GM21360 (cell line): ENCODE results near the gene ACHE.

ENCODE experiments used
- ATAC-seq: cut with Tn5 transposase; IDR thresholded peaks from one replicate; pipeline ENCODE4 v1.9.1; 2021; ENCODE audit warnings: mild to moderate bottlenecking, moderate library complexity; ENCODE audit not compliant: unreplicated experiment

Gene ACHE

DNA sequence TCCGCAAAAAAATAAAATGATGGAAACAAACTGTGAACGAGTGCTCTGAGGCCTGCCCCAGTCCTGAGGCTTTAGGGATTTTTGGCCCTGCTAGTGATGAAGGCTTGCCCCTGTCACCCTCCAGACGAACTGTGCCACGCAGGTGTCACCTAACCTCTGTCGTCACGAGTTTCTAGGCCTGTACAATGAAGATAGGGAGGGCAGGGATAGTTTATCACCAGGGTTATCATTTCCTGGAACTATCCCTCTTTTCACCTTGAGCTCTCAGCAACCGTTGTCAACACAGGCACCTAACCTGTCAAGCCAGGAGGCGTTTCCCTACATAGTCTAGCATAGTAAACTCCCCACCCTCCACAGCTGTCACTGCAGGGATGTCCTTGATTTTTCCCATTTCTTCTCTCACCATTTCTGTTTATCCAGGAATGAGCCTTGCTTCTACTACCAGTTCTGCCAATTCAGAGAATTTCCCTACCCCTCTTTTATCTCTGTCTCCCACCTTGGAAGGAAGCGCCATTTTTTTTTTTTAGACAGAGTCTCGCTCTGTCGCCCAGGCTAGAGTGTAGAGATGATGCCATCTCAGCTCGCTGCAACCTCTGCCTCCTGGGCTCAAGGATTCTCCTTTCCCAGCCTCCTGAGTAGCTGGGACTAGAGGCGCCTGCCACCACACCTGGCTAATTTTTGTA is 2.2 kb upstream of the ACHE start:
- no peak for ATAC-seq

DNA sequence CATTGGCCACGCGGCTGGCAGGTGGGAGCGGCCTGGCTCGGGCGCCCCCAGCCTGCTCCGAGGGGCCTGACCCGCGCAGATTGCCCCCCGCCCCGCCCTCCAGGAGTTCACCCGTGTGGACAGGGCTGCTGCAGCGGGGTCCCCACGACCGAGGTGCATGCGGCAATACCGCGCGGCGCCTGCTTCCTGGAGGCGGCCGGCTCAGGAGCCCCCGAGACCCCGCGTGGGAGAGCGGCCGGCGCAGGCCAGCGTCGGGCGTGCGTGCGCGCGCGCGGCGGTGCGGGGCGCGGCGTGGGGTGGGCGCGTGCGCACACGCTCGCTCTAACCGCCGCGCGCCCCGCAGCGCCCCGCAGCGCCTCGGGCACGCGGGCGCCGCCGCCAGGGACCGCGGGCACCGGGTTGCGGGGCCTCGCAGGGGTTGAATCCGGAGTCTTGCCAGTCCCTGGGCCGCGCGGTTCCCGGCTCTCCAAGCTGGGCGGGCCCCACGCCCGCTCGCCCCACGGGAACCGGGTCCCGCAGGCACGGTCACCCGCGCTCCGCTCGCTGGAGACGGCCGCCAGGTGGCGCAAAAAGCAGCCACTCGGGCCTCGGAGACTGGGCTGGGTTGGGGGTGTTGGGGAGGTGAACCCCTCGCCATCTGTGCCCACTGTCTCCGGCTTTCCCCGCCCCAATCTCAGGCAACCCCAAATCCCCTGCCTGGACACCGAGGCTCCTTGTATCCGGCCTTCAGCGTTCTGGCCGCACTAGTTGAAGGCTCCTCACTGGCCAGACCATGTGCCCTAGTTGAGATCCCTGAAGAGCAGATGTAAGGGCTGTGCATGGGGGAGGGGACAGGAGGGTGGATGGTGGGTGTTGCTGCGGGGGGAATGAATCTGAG is 1.3 kb upstream of the ACHE start:
- no peak for ATAC-seq

DNA sequence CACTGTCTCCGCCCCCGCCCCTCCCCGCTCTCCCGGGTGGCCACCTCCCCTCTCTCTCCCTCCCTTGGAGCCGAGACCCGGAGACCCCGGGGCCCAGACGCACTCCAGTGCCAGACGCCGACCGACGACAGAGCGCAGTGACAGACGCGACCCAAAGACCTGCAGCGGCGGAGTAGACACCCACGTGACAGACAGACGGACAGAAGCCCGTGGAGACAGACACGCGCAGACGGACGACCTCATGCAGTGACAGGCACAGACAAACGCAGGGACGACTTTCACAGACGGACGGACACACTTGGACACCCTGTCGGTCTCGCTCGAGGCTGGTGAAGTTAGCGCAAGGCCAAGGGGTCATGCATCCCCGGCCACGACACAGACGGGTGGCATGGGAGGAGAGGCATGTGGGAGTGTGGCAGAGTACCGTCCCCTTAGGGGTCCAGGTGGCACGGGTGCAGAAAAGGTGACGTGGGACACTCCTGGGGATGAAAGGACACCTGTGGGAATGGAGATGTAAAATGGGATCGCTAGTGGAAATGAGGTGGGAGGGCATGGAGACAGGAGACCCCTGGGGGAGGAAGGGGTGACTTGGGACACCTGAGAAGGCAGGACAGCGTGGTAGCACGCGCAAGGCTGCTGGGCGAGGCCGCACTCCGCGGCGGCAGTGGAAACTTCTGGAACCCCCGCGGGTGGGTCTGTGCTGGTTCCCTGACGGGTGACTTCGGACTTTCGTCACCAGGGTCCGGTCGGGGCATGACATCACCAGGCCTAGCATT is 456 bp upstream of the ACHE start:
- ATAC-seq = no peak

DNA sequence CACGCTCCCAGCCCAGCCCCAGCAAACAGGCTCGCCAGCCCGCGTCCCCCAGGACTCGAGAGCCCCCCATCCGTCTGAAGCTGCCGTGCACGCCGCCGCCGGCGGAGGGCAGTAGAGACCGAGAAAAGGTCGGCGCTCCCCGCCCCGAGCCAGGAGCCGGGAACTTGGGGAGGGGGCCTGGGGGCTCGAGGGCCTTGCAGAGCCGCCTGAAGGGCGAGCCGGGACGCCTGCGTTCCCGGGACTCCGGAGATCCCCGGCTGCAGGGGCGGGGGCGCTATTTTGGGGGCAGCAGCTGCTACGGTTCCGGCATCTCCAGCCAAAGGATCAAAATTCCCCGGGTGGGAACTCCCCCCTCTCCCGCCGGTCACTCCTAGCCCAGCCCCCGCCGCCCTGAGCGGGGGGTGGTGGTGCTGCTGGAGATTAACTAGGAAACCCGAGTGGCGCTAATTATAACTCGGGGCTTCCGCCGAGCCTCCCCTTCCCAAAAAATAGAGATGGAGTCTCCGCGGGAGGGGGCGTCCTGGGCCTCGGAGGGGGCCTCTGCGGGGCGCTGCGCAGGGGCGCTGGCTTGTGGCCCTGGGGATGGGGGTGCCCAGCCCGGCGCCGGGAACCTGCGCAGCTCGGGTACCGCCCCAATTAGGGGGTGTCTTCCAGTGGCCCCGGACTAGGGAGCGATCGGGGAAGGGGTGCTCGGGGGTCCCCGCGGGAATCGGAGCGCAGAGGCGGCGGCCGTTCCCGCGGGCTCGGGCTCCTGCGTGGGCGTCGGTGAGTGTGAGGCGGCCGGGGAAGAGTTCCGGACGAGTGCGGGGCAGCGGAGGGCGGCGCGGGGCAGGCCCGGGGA is 608 bp downstream of the ACHE start:
- no peak for ATAC-seq

DNA sequence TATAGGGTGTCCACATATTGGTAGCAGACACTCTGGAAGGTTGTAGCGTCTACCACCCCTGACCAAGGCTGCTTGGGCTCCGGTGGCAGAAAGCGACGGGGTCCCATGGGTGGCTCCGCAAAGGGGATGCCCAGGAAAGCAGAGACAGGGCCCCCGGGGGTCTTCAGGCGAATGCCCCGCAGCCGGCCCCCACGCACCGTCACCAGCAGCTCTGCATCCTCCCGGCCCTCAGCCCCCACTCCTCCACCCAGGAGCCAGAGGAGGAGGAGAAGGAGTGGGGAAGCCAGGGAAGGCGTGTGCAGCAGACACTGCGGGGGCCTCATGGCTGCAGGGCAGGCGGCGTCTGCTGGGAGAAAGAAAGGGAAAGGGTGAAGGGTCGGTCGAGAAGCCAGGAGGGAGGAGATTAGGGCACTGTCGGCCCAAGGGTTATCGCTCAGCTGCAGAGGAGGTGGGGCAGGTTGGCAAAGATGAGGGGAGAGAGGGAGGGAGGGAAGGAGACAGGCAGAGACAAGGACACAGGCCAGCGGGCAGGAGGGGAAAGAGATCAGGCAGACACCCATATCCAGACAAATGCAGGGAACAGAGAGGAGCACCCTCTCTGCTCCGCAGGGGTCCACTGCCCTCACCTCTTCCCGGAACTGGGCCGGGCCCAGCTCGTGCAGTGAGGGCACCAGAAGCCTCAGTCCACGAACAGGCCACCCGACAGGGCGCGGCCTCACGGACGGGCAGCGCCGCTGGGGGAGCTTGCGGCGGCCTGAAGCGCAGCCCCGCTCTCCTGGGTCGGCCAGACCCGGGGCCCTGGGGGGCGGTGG is 1.6 kb downstream of the ACHE start:
- no peak for ATAC-seq

DNA sequence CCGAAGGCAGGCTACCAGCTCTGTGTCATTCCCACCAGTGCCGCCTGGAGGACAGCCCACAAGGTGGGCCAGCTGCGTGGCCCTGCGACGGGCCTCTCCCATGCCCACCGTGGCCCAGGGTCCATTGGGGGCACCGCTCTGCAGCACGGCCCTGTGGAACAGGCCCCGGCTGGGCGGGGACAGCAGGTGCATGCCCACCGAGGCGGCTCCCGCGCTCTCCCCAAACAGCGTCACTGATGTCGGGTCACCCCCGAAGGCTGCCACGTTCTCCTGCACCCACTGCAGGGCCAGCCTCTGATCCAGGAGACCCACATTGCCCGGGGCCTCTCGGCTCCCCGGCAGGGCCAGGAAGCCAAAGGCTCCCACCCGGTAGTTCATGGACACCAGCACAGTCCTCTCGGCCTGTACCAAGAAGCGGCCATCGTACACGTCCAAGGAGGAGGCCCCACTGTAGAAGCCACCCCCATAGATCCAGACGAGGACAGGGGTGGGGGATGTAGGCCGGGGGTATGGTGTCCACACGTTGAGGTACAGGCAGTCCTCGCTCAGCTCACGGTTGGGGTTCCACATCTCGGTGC is 2.3 kb downstream of the ACHE start:
- no peak for ATAC-seq

DNA sequence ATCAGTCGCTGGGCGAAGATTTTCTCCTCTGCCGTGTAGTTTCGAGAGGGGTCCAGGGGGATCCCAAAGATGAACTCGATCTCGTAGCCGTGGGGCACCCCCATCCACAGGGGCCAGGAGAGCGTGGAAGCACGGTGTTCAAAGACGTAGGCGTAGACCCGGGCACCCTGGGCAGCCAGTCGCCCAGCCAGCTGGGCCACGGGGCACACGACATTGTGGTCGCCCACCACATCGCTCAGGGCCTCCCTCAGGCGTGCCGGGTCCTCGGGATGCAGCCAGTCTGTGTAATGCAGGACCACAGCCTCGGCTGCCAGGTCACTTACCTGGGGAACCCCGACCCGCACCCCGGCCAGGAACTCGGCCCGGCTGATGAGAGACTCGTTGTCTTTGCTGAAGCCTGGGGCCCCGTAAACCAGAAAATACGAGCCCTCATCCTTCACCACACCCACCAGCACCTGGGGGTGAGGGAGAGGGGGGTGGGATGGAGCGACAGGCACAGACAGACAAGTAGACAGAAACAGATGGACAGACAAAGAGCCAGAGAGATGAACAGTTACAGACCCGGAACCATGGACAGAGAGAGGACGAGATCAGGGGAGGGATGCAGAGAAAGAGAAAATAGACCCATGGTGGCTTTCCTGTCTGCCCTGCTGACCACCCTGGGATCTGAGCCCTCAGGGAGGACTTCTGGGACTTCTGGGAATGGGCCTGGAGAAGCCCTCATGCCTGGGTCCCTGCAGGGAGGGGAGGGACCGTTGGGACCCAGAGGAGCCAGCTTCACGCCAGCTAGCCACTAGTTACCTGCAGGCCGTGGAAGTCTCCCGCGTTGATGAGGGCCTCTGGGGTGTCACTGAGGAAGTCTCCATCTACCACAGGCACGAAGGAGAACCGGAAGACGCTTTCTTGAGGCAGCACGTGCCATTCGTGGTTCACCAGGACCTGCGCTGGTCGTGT is 3.0 kb downstream of the ACHE start:
- ATAC-seq = no peak

DNA sequence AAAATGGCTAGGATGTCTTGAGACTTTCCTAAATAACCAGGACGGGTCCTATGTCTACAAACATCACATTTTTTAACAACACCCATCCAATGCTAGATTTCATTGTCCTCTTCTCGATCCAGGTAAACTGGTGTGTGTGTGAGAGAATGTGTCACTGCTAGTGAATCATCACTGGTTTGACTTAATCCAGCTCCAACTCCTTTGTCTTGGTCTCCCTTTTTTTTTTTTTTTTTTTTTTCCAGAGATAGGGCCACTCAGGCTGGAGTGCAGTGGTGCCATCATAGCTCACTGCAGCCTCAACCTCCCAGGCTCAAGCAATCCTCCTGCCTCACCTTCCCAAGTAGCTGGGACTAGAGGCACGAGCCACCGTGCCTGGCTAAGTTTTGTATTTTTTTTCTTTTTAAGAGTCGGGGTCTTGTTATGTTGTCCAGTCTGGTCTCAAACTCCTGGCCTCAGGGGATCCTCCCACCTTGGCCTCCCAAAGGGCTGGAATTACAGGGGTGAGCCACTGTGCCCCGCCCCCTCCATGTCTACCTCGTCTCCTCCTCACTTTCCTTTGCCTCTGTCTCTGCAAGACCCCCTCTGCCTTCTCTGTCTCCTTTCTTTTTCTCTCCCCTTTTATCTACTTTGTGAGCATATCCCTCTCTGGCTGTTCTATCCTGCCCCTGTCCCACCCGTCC is 4.0 kb downstream of the ACHE start:
- no peak for ATAC-seq

DNA sequence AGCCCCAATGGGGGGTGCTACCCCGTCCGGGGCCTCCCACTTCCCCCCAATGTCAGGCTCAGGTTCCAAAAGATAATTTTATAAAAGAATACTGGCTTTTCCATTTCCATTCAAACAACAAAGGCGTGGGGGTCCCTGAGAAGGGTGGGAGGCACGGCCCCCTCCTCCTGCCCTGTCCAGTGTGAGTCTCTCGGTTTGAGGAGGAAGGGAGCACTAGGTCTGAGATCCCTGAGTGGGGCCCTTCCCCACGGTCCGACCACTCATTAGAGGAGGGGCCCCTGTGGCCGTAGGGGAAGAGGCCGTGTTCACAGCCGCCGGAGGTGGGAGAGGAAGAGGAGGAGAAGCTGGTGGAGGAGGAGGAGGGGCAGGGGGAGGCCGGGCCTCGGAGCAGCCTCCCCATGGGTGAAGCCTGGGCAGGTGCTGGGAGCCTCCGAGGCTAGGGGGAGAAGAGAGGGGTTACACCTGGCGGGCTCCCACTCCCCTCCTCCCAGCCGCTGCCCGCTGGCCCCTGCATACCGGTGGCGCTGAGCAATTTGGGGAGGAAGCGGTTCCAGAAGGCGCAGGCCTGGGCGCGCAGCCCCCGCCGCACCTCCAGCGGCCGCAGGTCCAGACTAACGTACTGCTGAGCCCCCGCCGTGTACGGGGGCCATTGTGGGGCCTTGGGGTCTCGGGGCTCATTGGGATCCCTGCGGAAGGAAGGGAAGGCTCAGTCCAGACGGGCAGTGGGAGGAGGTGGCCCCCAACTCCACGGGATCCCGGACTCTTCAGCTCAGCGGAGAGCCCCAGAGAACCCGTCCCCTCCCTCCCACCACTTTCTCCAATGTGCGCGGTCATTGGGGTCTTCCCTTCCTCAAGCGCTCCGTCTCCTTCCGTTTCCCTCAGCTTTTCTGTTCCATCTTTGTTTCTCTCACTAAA is 4.8 kb downstream of the ACHE start:
- no peak for ATAC-seq

DNA sequence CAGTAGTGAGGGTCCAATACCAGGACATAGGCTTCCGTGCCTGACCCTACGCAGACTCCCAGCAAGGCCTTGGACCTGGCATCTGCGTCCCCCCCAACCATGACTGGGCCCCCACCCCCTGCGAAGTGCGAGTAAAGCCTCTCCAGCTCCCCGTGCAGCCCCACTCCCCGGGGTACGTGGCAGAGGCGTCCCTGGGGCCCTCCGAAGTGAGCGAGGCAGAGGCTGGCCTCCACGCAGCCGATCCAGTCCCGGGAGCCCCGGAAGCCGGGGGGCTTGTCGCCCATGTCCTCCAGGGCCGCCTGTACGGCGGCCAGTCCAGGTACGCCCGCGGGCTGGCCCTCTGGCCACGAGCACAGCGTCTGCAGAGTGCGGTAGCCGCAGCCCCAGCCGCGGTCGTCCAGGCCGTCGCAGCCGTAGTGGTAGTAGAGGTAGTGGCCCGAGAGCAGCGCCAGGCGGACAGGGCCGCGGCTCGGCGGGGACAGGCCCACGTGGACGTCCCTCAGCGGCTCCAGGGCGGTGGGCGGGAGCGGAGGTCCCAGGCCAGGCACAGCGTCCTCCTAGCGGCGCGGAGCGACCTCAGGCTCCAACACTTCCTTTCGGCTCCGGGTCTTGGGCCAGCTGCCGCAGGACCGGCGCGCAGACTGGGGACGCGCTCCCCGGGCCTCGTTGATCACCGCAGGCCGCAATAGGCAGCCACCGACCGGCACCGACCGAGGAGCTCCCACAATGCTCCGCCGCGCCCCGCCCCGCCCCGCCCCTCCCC is 6.5 kb downstream of the ACHE start, which contains the start of gene UFSP1:
TSS of gene UFSP1 (minus strand) at position 728 of the 763 bp plus-strand sequence. CDS start at position 284, 444 bp downstream.
- peak; percentile 23 for ATAC-seq

DNA sequence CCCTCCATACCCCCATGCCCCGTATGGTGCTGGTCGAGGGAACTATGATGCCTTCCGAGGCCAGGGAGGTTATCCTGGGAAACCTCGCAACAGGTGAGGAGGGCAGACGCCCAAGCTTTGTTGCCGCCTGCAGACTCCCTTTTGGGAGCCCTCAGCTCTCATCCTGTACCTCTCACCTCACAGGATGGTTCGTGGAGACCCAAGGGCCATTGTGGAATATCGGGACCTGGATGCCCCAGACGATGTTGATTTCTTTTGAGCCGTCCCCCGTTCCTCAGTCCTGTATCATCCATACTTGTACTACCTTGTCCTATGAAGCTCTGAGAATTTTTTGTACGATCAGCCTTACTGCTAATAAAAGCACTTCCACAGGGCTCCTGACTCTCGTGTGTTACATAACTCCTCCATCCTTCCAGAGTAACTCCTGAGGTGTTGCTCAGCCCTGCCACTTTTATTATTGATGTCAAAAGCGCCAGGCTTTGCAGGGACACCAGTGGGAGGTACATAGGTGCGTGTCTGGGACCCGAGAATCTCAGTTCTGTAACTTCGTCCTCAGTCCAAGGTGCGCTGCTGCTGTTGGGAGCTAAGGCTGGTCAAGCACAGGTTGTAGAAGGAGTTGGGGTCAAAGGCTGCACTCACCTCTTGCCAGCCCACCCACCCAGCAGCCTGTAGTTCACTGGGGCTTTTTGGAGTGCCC is 7.2 kb downstream of the ACHE start:
- no peak for ATAC-seq

DNA sequence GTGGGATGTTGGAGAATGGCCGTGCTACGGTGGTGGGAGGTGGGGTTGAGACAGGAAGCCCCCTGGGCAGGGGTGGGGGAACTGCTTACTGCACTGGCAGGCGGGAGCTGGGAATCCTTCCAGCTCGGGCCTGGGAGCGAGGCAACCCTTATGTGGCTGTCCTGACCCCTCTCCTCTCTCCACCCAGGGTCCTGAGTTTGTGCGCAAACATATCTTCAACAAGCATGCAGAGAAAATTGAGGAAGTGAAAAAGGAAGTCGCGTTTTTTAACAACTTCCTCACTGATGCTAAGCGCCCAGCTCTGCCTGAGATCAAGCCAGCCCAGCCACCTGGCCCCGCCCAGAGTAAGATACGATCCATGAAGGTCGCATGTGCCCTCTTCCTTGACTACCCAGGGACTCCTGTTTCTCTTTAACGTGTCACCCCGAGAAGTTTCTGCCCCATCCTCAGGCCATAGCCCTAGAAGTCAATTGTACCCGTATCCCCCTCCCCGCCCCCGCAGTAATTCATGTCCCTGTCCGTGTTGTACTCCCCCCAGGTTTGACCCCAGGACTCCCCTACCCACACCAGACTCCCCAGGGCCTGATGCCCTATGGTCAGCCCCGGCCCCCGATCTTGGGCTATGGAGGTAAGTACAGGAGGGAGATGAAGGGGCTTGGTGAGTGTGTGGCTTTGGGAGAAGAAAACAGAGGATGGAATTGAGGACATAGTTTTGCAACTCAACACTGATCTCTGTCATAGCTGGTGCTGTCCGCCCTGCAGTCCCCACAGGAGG is 8.0 kb downstream of the ACHE start:
- no peak for ATAC-seq

DNA sequence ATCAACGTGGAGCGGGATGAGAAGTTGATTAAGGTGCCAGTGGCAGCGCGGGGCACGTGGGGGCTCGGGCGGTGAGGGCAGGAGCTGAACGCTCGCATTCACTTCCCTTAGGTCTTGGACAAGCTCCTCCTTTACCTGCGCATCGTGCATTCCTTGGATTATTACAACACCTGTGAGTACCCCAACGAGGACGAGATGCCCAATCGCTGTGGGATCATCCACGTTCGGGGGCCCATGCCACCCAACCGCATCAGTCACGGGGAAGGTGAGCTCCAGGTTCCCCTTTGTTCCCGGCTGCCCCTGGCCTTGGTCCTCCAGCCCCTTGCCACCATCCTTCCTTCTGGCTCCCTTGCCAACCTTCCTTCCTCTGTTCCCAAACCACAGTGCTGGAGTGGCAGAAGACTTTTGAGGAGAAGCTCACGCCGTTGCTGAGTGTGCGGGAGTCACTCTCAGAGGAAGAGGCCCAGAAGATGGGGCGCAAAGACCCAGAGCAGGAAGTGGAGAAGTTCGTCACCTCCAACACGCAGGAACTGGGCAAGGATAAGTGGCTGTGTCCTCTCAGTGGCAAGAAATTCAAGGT is 8.7 kb downstream of the ACHE start:
- no peak for ATAC-seq
